ENCODE measurements around the gene KLHL29.

KLHL29 gene

DNA sequence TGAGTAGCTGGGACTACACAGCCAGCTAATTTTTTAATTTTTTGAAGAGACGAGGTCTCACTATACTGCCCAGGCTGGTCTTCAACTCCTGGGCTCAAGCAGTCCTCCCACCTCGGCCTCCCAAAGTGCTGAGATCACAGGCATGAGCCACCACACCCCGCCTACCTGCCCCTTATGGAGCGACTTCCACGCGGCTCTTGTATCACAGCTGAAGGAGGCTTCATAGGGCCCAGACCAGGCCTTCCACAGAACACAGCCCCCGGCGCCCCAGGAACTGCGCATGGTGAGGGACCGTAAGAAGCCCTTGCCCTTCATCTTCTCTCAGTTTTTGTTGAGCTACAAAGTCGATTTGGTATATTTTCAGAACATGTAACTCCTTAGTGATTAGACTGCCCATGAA, 220.3 kb downstream of the KLHL29 start:
- DNase-seq, result no peak

DNA sequence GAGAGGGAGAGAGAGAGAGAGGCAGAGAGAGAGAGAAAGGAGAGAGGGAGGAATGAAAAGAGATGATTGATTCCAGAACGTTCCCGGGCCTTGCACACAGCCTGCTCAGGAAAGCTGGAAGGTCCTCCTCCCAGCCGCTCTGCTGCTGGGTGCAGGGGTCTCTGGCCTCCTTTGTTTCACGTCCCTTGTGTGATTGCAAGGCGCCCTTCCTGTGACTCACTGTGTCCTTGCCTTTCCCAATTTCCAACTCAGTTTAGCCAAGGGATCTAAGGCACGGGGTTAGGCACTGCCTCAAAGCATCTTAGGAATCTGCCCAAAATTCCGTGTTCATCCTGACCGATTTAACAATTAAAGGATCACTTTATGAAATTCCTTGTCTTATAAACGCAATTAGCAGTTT, 221.2 kb downstream of the KLHL29 start:
- DNase-seq, result no peak

DNA sequence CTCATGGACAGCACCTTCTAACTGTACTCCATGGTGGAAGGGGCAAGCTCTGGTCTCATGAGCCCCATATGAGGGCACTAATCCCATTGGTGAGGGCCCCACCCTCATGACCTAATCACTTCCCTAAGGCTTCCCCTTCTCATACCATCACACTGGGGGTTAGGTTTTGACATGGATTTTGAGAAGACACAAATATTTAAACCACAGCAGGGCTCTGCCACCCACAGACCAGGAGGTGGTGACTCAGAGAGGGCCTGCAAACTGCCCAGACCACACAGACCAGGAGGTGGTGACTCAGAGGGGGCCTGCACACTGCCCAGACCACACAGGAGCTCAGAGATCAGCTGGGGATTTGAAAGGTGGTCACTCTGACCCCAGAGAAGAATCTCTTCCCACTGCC, 222.0 kb downstream of the KLHL29 start:
- DNase-seq, result no peak

DNA sequence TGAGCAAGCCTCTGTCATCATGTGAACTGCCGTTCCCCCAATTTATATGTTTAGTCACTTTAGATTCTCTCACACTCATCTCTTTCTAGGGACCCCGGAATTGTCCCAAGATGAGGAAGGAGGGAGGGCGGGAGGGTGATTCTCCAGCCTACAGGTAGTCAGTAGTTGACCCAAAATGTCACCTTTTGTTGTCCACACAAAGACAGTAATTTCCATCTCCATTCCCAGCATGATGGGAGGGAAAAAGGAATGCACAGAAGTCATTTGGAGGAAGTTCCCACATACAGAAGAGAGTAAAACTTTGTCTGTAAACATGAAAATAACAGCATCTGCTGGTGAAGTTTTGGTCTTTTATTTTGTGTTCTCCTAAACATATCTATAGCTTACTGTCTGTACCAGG, 222.9 kb downstream of the KLHL29 start:
- DNase-seq, result no peak

DNA sequence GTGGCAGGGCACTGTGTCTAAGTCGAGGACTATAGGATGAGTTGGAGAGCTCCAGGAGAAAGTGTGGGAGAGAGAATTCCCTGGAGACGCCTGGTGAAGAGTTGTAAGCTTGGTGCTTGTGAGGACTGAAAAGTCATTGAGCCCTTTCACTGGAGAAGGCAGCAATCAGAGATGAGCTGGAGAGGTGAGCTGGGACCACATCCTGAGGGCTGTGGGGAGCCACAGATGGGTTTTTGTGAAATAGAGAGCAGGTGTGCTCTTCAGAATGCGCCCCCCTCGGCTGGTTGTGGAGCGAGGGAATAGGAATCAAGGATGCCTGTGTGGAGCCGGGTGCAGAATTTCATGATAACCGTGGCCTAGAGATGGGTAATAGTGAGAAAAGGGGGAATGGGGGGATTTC, 224.3 kb downstream of the KLHL29 start:
- no peak for DNase-seq

DNA sequence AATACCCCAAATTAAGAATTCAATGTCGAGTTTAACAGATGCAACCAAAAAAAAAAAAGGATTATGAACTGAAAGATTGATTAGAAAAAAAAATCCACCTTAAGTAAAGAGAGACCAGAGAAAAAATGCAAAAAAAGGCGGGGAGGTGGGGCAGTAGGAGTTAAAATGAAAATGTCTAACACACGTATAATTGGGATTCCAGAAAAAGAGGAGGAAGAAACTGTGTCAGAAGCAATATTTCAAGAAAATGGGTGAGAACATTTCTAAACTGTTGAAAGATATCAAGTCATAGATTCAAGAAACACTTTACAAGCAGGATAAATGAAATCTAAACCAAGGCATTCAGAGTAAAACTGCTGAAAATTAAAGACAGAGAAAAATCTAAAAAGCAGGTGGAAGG, 226.9 kb downstream of the KLHL29 start:
- no peak for DNase-seq

DNA sequence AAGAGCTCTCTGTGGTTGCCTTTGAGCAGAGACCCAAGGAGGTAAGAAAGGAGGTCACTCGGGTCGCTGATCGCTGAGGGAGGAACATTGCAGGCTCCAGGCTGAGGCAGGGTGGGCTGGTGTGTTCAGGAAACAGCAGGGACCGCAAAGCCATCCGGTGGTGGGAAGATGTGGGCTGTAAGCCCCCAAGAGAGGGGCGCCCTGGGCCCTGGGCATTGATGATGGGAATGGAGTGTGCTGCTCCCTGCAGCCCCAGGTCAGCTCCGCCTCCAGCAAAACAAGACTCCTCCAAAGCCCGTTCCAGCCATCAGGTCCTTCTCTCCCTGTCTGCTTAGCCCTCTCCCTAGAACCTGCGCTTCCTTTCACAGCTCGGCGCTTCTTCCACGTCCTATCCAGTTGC, 229.7 kb downstream of the KLHL29 start:
- no peak for DNase-seq

DNA sequence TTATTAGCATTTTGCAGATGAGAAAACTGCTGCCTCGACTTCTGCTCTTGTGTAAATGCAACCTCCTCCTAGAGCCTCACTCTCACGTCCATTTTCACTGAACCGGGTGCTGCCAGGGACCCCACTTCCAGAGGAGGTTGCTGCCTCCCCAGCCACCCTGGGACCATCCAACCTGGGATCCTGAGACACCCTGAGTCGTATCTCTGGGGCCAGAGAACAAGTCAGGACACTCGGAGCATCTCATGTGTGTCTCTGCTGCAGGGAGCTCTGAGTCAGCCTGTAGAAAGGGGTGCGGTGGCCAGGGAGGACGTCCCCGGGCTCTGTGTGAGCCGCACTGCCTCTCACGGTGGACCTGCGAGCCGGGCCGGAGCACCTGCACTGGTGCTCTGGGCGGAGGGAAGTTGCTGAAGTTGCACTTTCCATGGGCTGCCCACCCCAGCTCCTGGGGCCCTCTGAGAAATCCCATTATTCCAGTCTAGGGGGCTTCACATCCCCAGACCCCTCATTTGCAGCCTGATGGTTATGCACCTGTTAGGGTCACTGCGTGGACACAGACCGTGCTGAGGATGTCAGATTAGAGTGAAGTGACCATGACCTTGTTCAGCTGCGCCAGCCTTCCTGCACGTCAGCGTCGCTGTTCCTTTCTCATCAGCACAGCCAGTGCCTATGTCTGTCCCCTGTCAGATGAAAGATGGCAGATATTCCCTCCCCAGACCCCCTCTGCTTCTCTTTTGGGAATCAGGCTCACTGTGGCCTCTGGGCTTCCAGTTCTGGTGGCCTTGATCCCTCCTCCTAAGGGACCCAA, 230.4 kb downstream of the KLHL29 start:
- no peak for DNase-seq

DNA sequence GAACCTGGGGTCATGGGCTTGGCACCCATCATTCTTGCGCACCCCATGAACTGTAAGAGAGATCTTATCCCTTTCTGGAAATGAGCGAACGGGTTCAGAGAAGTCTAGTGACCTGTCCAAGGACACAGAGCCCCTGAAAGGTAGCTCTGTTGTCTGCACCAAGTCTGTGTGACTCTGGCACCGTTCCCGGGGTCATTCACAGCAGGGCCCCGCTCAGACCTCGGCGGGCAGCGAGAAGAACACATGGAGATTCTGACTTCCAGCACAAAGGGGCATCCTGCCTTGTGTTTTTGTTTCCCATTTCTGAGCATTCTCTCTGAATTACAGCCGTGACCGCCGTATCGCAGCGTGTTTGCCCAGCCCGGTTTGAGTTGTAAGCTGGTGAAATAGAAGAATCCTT, 231.7 kb downstream of the KLHL29 start:
- peak in 1 of 58 donors; percentile 14 for DNase-seq

DNA sequence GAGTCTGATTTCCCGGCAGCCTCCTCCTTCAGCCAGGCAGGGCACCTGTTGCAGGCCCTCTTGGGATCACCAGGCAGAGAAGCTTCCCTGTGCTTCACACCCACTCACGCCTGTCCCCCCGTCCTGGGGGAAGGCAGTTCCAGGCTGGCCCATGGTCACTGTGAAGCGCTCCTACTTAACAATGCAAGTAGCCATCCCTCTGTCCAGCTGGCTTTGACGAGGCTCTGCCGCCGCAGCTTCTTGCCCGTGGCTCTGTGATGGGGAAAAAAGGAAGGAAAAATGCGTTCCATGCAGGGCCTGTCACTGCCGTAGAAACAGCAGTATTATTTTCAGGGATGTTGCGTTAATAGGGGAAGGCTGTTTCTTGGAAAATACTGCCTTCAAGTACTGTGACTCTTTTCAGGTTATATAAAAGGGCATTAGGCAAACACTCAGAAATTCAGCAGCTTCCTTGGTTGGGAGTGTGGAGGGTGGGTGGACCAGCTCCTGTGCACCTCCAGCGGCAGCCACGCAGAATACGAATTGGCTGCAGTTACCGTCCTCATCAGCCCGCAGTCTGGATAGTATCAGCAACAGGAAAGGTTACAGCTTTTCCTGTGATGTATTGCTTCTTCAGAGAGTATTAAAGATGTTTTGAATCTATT, 232.3 kb downstream of the KLHL29 start:
- DNase-seq, result peak in 31 of 58 donors; percentile 13 to 73 (median 41)

DNA sequence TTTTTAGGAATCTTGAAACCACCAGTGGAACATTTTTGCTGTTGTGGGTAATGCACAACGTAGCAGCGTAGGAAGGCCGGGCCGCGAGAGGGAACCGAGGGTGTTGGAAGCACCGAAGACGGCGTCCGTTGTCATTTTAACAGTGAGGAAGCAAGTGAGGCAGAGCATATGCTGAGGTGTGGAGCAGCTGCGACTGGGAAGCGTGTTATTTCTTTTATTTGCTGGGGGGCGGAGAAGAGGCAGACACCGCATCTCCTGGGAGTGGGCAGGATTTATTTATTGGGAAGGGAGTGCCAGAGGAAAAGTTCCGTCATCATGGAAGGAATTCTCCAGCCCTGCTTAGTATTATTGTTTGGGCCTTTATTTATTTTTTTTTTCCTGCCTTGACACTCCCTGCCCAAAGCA, 232.8 kb downstream of the KLHL29 start:
- peak in 17 of 58 donors; percentile 24 to 73 (median 52) for DNase-seq

DNA sequence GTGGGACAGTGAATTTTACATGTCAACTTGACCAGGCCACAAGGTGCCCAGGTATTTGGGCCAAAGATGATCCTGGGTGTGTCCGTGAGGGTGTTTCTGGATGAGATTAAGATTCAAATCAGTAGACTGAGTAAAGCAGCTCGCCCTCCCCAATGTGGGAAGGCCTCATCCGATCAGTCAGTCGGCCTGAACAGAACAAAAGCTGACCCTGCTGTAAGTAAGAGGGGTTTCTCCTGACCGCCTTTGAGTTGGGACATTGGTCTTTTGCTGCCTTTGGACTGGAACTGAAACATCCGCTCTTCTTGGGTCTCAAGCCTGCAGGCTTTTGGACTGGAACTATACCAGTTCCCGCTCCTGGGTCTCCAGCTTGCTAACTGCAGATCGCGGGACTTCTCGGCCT, 233.3 kb downstream of the KLHL29 start:
- no peak for DNase-seq

DNA sequence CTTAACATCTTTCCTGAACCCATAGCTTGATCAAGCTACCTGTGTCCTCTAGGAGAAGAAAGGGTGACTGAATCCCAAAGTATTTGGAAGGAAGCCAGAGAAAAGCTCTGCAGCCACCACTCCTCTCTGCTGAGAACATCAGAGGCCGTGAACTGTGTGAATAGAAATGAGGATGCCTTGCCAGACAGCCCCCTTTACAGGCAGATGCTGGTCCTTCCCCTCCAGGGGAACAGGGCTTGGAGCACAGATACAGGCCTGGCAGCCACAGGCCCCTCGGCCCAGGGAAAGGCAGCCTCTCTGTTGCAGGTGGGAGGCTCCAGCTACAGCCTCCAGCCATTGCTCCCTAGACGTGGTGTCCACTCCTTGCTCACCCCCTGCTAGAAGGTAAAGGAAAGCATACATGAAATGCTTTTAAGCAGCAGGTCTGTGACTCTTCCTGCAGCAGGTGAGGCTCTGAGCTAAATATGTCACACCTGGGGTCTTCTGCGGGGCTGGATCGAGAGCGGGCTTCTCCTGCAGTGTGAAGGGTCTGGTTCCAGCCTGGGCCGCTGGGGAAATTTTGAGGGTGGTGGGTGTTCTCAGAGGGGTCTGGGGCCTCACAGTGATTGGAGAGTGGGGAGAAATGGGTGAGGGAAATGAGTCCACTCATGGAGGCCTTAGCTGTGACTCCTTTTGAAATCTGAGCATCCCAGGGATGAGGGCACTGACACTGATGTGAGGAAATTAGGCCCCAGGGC, 234.0 kb downstream of the KLHL29 start:
- no peak for DNase-seq

DNA sequence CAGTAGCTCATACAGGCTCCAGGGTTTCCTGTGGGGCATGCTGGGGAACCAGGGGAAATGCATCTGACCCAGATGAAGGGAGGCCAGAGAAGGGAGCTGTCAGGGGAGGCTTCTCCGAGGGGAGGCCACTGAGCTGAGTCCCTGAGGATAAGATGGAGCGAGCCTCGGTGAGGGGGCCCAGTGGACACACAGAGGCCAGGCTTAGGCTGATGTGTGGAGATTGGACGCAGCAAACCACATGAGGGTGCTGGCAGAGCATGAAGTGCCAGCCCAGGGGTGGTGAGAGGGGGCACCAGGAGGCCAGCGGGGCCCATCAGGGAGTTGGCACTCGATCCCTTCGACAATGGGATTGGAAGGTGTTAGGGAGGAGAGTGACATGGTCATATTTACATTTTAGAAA, 235.0 kb downstream of the KLHL29 start:
- no peak for DNase-seq

DNA sequence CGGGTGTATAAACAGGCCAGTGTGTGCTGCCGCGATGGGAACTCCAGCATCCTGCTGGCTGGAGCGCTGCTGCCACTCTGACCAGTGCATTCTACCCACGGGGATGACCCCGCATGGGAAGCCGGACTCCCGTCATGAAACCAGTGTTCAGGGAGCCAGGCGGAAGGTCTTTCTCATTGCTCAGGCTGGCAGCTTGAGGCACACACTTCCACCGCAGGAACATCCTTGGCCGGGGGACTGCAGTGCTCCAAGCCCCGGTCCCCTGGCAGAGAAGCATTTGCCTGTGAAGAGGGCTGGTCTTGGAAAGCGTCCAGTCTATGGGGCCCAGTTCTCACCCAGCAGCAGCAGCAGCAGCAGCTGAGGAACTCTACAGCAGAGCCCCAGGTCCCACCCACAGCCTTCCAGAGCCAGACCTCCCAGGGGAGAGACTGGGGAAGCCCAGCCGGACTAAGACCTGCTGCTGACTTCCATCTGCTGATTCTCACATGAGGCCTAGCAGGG, 235.9 kb downstream of the KLHL29 start:
- peak in 4 of 58 donors; percentile 8 to 26 (median 14) for DNase-seq

DNA sequence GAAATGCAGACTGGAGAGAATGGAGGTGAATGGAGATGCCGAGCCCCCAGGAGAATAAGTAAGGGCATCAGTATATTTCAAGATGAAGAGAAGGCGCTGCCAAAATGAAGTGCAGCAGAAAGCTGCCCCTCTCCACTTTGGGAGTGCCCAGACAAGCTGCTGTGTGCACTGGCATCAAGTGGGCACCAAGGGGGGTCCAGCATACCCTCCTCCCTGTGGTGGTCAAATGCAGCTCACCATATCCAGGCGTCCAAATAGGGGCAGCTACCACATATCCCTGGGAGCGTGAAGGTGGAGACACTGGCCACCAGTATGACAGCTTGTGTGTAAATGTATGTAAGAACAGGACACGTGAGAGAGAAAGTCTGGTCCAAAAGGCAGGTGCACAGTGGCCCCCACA, 236.6 kb downstream of the KLHL29 start:
- no peak for DNase-seq

DNA sequence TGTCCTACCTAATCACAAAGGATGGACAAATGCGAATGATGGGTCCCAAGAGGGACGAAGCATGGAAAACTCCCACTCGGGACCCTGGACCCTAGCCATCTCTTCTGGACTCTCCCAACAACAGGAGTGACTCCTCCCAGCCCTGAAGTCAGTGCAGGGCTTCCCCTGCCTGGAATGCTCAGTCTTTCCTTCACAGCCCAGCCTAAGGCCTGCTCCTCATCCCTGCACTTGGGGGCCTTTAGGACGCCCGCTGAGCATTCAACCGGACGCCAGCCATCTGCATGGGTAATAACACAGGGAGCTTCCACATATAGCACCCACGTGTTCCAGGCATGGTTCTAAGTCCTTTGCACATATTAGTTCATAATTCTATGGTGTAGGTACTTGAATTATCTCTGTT, 237.5 kb downstream of the KLHL29 start:
- DNase-seq, result no peak

DNA sequence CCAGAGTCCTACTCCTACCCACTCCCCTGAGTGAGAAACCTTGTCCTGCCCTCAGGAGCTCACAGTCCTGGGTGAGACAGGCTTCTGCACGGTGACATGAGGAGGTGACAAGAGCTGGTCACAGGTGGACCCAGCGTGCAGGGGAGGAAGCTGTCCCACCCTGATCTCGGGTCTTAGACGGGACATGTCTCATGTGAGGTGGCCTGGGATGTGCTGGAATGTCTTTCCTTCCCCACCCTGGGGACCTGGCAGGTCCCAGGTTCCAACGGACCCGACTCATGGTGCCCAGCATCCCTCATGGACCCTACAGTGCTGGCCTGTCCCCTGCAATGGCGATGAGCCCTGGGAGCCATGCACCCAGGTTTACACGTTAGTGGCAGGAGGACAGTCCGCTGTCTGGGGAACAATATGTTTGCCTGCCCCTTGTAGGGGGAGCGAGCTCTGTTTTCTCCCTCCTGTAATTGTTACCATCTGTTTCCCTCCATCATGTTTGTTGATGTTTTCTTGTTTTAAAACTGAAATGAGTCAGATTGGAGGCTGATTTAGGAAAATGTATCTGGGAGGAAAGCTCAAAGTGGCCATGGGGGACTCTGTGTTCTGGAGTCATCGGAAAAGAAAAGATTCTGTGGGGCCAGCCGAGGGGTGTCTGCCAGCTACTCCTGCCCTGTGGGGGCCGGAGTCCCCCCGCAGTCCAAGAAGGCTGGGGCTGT, 238.1 kb downstream of the KLHL29 start:
- DNase-seq, result no peak

DNA sequence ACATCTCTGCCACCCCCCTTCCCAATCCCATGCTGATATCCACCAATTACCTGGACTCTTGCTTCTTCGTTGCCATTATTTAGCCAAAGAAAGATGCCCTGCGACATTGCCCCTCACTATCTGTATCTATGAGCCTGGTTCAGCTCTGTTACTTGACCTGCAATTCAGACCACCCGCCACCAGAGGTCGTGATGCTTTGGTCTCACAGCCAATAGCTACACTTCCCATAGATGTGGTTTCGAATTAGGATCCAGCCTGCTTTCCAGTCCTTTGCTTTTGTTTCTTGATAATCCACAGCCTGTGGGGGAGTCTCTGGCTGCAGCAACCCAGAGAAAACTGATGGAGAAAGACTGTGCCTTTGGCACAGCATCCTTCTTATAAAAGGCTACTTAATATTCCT, 239.4 kb downstream of the KLHL29 start:
- DNase-seq, result no peak

DNA sequence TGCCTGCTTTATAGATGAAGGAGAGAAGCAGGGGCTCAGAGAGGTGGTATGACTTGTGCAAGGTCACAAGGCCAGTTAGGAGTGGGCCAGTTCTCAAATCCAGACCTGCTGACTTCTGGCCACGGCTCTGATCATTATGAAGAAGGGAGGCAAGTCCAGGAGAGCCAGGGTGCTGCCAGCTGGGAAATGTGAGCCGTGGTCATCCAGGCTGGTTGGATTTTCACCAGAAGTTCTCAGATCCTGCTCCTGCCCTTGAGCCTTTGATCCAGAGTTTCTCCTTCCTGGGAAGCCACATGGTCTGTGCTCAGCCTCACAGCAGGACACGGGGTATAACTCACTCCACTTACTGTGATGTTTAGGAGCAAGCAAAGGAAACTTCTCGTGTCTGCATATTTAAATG, 239.9 kb downstream of the KLHL29 start:
- no peak for DNase-seq

DNA sequence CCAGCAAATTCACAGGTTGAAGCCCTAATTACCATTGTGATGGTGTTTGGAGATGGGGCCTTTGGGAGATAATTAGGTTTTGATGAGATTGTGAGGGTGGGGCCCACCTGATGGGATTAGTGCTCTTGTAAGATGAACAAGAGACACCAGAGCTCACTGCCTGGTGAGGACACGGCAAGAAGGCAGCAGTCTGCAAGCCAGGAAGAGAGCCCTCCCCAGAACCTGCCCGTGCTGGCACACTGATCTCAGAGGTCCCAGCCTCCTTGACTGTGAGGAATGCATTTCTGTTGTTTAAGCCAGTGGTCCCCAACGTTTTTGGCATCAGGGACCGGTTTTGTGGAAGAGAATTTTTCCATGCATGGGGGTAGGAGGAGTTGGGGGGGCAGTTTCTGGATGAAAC, 240.7 kb downstream of the KLHL29 start:
- DNase-seq, result no peak

All from anterior cingulate cortex (tissue), 58 donors.